K562 (cell line): Measurements from ENCODE around the gene WDR18. TPM values are rescaled to one million over a fixed set of nuclear protein-coding genes. Genes with fewer than 3 reads are reported as not detected.
A peak's percentile ranks its signal among the peaks of the same experiment; 100 is the strongest.

Source experiments
- MYC ChIP-seq, 2 experiments: fragments of 250-450 bp in 1 of 2; sonication (Bioruptor Pico) in 1 of 2; IDR thresholded peaks; 2 replicates each; pipeline versions ENCODE4 v1.5.1 to v1.6.1; 2012 to 2021; ENCODE audit warnings: low read depth in 2 of 2, borderline replicate concordance in 1 of 2, improper control_type of control experiment in 1 of 2, low read length in 1 of 2, mild to moderate bottlenecking in 1 of 2, moderate library complexity in 1 of 2
- SIRT6 ChIP-seq: IDR thresholded peaks from one replicate; pipeline ENCODE4 v1.6.1; 2012; ENCODE audit warnings: low read depth, mild to moderate bottlenecking, control low read depth, inconsistent platforms, low read length, moderate library complexity
- XRCC5 ChIP-seq: fragments of 200-400 bp; formaldehyde crosslinking; IDR thresholded peaks from 2 replicates; pipeline ENCODE4 v1.6.1; 2017; ENCODE audit warnings: low read depth, mild to moderate bottlenecking, low read length
- ZNF668 ChIP-seq: fragments of 250-450 bp; sonication (Bioruptor Pico); IDR thresholded peaks from 2 replicates; pipeline ENCODE4 v1.8.0; 2022; ENCODE audit warnings: mild to moderate bottlenecking, inconsistent platforms
- polyA plus RNA-seq, 8 experiments: library from polyadenylated mRNA; depleted of rRNA in 4 of 8; stranded (reverse) in 5 of 8; unstranded in 3 of 8; fragments of >200 nt; fragmentation: Nextera tagmentation in 2 of 8; fragmentation: Illumina TruSeq in 1 of 8; extraction: Ambion mirVana in 2 of 8; extraction: Trizol in 1 of 8; gene quantifications; 2 replicates each; pipeline versions ENCODE4 v1.2.1 to v1.2.3, GENCODE V29; 2011 to 2014; ENCODE audit warnings: inconsistent platforms in 1 of 8, missing spikeins in 1 of 8
- total RNA-seq, 7 experiments: library from RNA; depleted of rRNA in 6 of 7; stranded (reverse); fragments of >200 nt in 6 of 7; fragmentation: Illumina TruSeq in 2 of 7; extraction: Trizol in 2 of 7; gene quantifications; 2 replicates each; pipeline versions ENCODE4 v1.2.1 to v1.2.3, GENCODE V29; 2011 to 2021; ENCODE audit warnings: low replicate concordance in 1 of 7
- TF ChIP-seq, protein P1 (sequence below): fragments of 250-450 bp; sonication (Bioruptor Pico); IDR thresholded peaks from 2 replicates; pipeline ENCODE4 v1.4.0; 2020
- TF ChIP-seq, protein P2 (sequence below): fragments of 450-650 bp; formaldehyde crosslinking; IDR thresholded peaks from 2 replicates; pipeline ENCODE4 v1.4.0; 2020; ENCODE audit warnings: mild to moderate bottlenecking, moderate library complexity
- TF ChIP-seq, protein P3 (sequence below): fragments of 450-650 bp; IDR thresholded peaks from 2 replicates; pipeline ENCODE4 v1.6.1; 2017; ENCODE audit warnings: antibody characterized with exemption
- TF ChIP-seq, protein P4 (sequence below): sonication (generic); formaldehyde crosslinking; IDR thresholded peaks from 2 replicates; pipeline ENCODE4 v1.8.0; 2023; ENCODE audit warnings: mild to moderate bottlenecking, missing genetic modification reagents
- TF ChIP-seq, protein P5 (sequence below): fragments of 150-350 bp; conservative IDR thresholded peaks from 2 replicates; pipeline ENCODE4 v1.6.1; 2014; ENCODE audit warnings: low read length

The WDR18 gene
- total and polyA plus RNA-seq, 9 of the 15 experiments (the other 6 are each of a cell fraction or from before 2014, with no cell fraction given), result 0.65 to 181 (median 30.1) TPM

- TF ChIP-seq, protein P1, sequence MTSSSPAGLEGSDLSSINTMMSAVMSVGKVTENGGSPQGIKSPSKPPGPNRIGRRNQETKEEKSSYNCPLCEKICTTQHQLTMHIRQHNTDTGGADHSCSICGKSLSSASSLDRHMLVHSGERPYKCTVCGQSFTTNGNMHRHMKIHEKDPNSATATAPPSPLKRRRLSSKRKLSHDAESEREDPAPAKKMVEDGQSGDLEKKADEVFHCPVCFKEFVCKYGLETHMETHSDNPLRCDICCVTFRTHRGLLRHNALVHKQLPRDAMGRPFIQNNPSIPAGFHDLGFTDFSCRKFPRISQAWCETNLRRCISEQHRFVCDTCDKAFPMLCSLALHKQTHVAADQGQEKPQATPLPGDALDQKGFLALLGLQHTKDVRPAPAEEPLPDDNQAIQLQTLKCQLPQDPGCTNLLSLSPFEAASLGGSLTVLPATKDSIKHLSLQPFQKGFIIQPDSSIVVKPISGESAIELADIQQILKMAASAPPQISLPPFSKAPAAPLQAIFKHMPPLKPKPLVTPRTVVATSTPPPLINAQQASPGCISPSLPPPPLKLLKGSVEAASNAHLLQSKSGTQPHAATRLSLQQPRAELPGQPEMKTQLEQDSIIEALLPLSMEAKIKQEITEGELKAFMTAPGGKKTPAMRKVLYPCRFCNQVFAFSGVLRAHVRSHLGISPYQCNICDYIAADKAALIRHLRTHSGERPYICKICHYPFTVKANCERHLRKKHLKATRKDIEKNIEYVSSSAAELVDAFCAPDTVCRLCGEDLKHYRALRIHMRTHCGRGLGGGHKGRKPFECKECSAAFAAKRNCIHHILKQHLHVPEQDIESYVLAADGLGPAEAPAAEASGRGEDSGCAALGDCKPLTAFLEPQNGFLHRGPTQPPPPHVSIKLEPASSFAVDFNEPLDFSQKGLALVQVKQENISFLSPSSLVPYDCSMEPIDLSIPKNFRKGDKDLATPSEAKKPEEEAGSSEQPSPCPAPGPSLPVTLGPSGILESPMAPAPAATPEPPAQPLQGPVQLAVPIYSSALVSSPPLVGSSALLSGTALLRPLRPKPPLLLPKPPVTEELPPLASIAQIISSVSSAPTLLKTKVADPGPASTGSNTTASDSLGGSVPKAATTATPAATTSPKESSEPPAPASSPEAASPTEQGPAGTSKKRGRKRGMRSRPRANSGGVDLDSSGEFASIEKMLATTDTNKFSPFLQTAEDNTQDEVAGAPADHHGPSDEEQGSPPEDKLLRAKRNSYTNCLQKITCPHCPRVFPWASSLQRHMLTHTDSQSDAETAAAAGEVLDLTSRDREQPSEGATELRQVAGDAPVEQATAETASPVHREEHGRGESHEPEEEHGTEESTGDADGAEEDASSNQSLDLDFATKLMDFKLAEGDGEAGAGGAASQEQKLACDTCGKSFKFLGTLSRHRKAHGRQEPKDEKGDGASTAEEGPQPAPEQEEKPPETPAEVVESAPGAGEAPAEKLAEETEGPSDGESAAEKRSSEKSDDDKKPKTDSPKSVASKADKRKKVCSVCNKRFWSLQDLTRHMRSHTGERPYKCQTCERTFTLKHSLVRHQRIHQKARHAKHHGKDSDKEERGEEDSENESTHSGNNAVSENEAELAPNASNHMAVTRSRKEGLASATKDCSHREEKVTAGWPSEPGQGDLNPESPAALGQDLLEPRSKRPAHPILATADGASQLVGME (CRISPR knock-in tag), result no peak
- peak; percentile 83 for TF ChIP-seq MYC (IDR thresholded peaks at IDR 0.05; ENCODE audit: low read depth, low read length)
- TF ChIP-seq MYC (CRISPR knock-in tag; IDR thresholded peaks at IDR 0.05; ENCODE audit: borderline replicate concordance, low read depth), result no peak; the same call in 1 of the 2 replicates
- no peak for TF ChIP-seq SIRT6
- no peak for TF ChIP-seq ZNF668 (CRISPR knock-in tag)
- TF ChIP-seq, protein P2, sequence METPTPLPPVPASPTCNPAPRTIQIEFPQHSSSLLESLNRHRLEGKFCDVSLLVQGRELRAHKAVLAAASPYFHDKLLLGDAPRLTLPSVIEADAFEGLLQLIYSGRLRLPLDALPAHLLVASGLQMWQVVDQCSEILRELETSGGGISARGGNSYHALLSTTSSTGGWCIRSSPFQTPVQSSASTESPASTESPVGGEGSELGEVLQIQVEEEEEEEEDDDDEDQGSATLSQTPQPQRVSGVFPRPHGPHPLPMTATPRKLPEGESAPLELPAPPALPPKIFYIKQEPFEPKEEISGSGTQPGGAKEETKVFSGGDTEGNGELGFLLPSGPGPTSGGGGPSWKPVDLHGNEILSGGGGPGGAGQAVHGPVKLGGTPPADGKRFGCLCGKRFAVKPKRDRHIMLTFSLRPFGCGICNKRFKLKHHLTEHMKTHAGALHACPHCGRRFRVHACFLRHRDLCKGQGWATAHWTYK (CRISPR knock-in tag), result peak; percentile 89
- TF ChIP-seq, protein P3, sequence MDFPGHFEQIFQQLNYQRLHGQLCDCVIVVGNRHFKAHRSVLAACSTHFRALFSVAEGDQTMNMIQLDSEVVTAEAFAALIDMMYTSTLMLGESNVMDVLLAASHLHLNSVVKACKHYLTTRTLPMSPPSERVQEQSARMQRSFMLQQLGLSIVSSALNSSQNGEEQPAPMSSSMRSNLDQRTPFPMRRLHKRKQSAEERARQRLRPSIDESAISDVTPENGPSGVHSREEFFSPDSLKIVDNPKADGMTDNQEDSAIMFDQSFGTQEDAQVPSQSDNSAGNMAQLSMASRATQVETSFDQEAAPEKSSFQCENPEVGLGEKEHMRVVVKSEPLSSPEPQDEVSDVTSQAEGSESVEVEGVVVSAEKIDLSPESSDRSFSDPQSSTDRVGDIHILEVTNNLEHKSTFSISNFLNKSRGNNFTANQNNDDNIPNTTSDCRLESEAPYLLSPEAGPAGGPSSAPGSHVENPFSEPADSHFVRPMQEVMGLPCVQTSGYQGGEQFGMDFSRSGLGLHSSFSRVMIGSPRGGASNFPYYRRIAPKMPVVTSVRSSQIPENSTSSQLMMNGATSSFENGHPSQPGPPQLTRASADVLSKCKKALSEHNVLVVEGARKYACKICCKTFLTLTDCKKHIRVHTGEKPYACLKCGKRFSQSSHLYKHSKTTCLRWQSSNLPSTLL, result no peak
- TF ChIP-seq XRCC5, result no peak
- TF ChIP-seq, protein P4, sequence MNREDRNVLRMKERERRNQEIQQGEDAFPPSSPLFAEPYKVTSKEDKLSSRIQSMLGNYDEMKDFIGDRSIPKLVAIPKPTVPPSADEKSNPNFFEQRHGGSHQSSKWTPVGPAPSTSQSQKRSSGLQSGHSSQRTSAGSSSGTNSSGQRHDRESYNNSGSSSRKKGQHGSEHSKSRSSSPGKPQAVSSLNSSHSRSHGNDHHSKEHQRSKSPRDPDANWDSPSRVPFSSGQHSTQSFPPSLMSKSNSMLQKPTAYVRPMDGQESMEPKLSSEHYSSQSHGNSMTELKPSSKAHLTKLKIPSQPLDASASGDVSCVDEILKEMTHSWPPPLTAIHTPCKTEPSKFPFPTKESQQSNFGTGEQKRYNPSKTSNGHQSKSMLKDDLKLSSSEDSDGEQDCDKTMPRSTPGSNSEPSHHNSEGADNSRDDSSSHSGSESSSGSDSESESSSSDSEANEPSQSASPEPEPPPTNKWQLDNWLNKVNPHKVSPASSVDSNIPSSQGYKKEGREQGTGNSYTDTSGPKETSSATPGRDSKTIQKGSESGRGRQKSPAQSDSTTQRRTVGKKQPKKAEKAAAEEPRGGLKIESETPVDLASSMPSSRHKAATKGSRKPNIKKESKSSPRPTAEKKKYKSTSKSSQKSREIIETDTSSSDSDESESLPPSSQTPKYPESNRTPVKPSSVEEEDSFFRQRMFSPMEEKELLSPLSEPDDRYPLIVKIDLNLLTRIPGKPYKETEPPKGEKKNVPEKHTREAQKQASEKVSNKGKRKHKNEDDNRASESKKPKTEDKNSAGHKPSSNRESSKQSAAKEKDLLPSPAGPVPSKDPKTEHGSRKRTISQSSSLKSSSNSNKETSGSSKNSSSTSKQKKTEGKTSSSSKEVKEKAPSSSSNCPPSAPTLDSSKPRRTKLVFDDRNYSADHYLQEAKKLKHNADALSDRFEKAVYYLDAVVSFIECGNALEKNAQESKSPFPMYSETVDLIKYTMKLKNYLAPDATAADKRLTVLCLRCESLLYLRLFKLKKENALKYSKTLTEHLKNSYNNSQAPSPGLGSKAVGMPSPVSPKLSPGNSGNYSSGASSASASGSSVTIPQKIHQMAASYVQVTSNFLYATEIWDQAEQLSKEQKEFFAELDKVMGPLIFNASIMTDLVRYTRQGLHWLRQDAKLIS (CRISPR knock-in tag), result no peak; the same call in 1 of the 2 replicates
- TF ChIP-seq, protein P5, sequence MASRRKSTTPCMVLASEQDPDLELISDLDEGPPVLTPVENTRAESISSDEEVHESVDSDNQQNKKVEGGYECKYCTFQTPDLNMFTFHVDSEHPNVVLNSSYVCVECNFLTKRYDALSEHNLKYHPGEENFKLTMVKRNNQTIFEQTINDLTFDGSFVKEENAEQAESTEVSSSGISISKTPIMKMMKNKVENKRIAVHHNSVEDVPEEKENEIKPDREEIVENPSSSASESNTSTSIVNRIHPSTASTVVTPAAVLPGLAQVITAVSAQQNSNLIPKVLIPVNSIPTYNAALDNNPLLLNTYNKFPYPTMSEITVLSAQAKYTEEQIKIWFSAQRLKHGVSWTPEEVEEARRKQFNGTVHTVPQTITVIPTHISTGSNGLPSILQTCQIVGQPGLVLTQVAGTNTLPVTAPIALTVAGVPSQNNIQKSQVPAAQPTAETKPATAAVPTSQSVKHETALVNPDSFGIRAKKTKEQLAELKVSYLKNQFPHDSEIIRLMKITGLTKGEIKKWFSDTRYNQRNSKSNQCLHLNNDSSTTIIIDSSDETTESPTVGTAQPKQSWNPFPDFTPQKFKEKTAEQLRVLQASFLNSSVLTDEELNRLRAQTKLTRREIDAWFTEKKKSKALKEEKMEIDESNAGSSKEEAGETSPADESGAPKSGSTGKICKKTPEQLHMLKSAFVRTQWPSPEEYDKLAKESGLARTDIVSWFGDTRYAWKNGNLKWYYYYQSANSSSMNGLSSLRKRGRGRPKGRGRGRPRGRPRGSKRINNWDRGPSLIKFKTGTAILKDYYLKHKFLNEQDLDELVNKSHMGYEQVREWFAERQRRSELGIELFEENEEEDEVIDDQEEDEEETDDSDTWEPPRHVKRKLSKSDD, result no peak
These were observed 40.0 kb upstream of the WDR18 start (continued) for GRCh38 chr19:944171-944567.
